GM12878 (cell line): ENCODE data around the gene CFAP97D2. TPM values are rescaled to one million over a fixed set of nuclear protein-coding genes. Genes with fewer than 3 reads are reported as not detected.
A peak's percentile ranks its signal among the peaks of the same experiment; 100 is the strongest.

Source experiments
- ATAC-seq: fragments of 200-7000 bp; cut with Tn5 transposase; 3 replicates; pipeline ENCODE4 v1.9.1; 2020; ENCODE audit warnings: mild to moderate bottlenecking, moderate library complexity
- Bru-seq: library from RNA; stranded (reverse); fragments of 400-500 nt; gene quantifications from one replicate; lab custom pipeline; 2021; lab: Mats Ljungman, UMichigan
- BruChase-seq, 2 experiments: library from RNA; stranded (reverse); fragments of 400-500 nt; gene quantifications; one replicate each; lab custom pipeline; 2021; lab: Mats Ljungman, UMichigan
- BruUV-seq: library from RNA; stranded (reverse); fragments of 400-500 nt; replicated peaks from 2 replicates; lab custom pipeline; 2021; lab: Mats Ljungman, UMichigan
- CTCF ChIA-PET: fragments of 300-600 bp; sonication (Branson Sonifier 250); formaldehyde crosslinking; extraction: SDS; loops from one replicate; lab custom pipeline; 2021; ENCODE audit warnings: inconsistent platforms; lab: Yijun Ruan, JAX
- POLR2A ChIA-PET: fragments of 350-600 bp; formaldehyde crosslinking; extraction: SDS; loops from one replicate; lab custom pipeline; 2021; ENCODE audit warnings: inconsistent platforms; lab: Charles Lee
- RAD21 ChIA-PET: fragments of 300-600 bp; sonication (Branson Sonifier 250); formaldehyde crosslinking; loops from one replicate; lab custom pipeline; 2023; ENCODE audit warnings: antibody characterized with exemption; ENCODE audit not compliant: unreplicated experiment; lab: Charles Lee
- SMC1A ChIA-PET: fragments of 300-600 bp; sonication (Branson Sonifier 250); formaldehyde crosslinking; loops from one replicate; lab custom pipeline; 2023; ENCODE audit not compliant: unreplicated experiment, uncharacterized antibody; lab: Charles Lee
- DNase-seq: peaks from one replicate; pipeline ENCODE4 v3.0.0-alpha.2; 2011; ENCODE audit warnings: low read depth, low spot score
- FAIRE-seq: peaks from 3 replicates; lab custom pipeline; 2011; peaks lifted over from hg19 to GRCh38; lab: Jason Lieb, UNC
- H2AFZ ChIP-seq: 2 replicates; pipeline ENCODE4 v1.6.0; 2011; ENCODE audit warnings: low read depth, low read length, control low read depth; ENCODE audit not compliant: control insufficient read depth
- H3K27ac ChIP-seq: 2 replicates; pipeline ENCODE4 v1.5.1; 2011; ENCODE audit warnings: control low read depth; ENCODE audit not compliant: control insufficient read depth, insufficient read depth
- H3K27me3 ChIP-seq, 2 experiments: replicated peaks in 1 of 2; 2 replicates each; pipeline versions ENCODE4 v1.6.0 to v1.6.1; 2011; ENCODE audit warnings: low read length in 1 of 2; ENCODE audit not compliant: control insufficient read depth in 2 of 2, insufficient read depth in 2 of 2
- H3K36me3 ChIP-seq, 2 experiments: 2 replicates each; pipeline ENCODE4 v1.5.1; 2011; ENCODE audit warnings: low read length in 1 of 2; ENCODE audit not compliant: control insufficient read depth in 2 of 2, insufficient read depth in 2 of 2
- H3K4me1 ChIP-seq: 2 replicates; pipeline ENCODE4 v1.6.1; 2011; ENCODE audit warnings: mild to moderate bottlenecking, low read length, moderate library complexity, mixed read lengths; ENCODE audit not compliant: control insufficient read depth, insufficient read depth
- H3K4me2 ChIP-seq: 2 replicates; pipeline ENCODE4 v1.6.0; 2011; ENCODE audit warnings: control low read depth; ENCODE audit not compliant: control insufficient read depth, insufficient read depth
- H3K4me3 ChIP-seq: fragments of 200-600 bp; sonication (generic); 2 replicates; pipeline ENCODE4 v1.5.1; 2016
- H3K79me2 ChIP-seq: 2 replicates; pipeline ENCODE4 v1.6.0; 2011; ENCODE audit warnings: low read length; ENCODE audit not compliant: control insufficient read depth, insufficient read depth
- H3K9ac ChIP-seq: 2 replicates; pipeline ENCODE4 v1.8.0; 2011; ENCODE audit warnings: low read length, control low read depth, mixed read lengths; ENCODE audit not compliant: control insufficient read depth, insufficient read depth
- H3K9me3 ChIP-seq: replicated peaks from 3 replicates; pipeline ENCODE4 v1.5.1; 2011; ENCODE audit warnings: mild to moderate bottlenecking, low read length; ENCODE audit not compliant: control insufficient read depth, insufficient read depth
- H4K20me1 ChIP-seq: 2 replicates; pipeline ENCODE4 v1.6.0; 2011; ENCODE audit not compliant: control insufficient read depth, insufficient read depth
- CBFB ChIP-seq: IDR thresholded peaks from 2 replicates; pipeline ENCODE4 v1.6.1; 2016; ENCODE audit warnings: antibody characterized with exemption, low read depth
- CHD2 ChIP-seq: IDR thresholded peaks from 2 replicates; pipeline ENCODE4 v1.6.1; 2011; ENCODE audit warnings: low read depth, low read length, improper control_type of control experiment, borderline replicate concordance
- CHD4 ChIP-seq: fragments of 200-600 bp; sonication (generic); IDR thresholded peaks from 2 replicates; pipeline ENCODE4 v1.6.1; 2016; ENCODE audit warnings: mild to moderate bottlenecking
- EGR1 ChIP-seq, 2 experiments: IDR thresholded peaks; 1 replicate in 1 of 2; 2 replicates in 1 of 2; pipeline ENCODE4 v1.6.1; 2011 to 2012; ENCODE audit warnings: low read depth in 2 of 2, low read length in 2 of 2, borderline replicate concordance in 1 of 2, mild to moderate bottlenecking in 1 of 2, moderate library complexity in 1 of 2
- ELK1 ChIP-seq: IDR thresholded peaks from 2 replicates; pipeline ENCODE4 v1.6.1; 2012; ENCODE audit warnings: low read depth, low read length, improper control_type of control experiment
- EP300 ChIP-seq, 2 experiments: fragments of 150-350 bp in 1 of 2; IDR thresholded peaks; 2 replicates each; pipeline ENCODE4 v1.6.1; 2011 to 2012; ENCODE audit warnings: low read depth in 2 of 2, low read length in 2 of 2, borderline replicate concordance in 1 of 2, improper control_type of control experiment in 1 of 2, inconsistent platforms in 1 of 2; ENCODE audit not compliant: control insufficient read depth in 1 of 2
- HDAC6 ChIP-seq: fragments of 200-600 bp; sonication (generic); IDR thresholded peaks from one replicate; pipeline ENCODE4 v1.8.0; 2017; ENCODE audit warnings: antibody characterized with exemption; ENCODE audit not compliant: unreplicated experiment
- MTA3 ChIP-seq: IDR thresholded peaks from 2 replicates; pipeline ENCODE4 v1.6.1; 2012; ENCODE audit warnings: low read length, inconsistent platforms, borderline replicate concordance
- NFYB ChIP-seq: IDR thresholded peaks from 2 replicates; pipeline ENCODE4 v1.6.1; 2011; ENCODE audit warnings: low read depth, mild to moderate bottlenecking, low read length, improper control_type of control experiment, moderate library complexity; ENCODE audit not compliant: insufficient read depth
- POLR2A ChIP-seq: IDR thresholded peaks from 2 replicates; pipeline ENCODE4 v1.6.1; 2011; ENCODE audit warnings: low read depth, mild to moderate bottlenecking, low read length
- POU2F2 ChIP-seq: IDR thresholded peaks from 3 replicates; pipeline ENCODE4 v1.6.1; 2011; ENCODE audit warnings: low read depth, mild to moderate bottlenecking, low read length, borderline replicate concordance
- SP1 ChIP-seq: IDR thresholded peaks from one replicate; pipeline ENCODE4 v1.6.1; 2011; ENCODE audit warnings: low read depth, low read length
- TAF1 ChIP-seq: IDR thresholded peaks from 2 replicates; pipeline ENCODE4 v1.6.1; 2011; ENCODE audit warnings: mild to moderate bottlenecking, low read depth, low read length, borderline replicate concordance
- TCF12 ChIP-seq: IDR thresholded peaks from 2 replicates; pipeline ENCODE4 v1.6.1; 2011; ENCODE audit warnings: low read depth, mild to moderate bottlenecking, low read length
- USF2 ChIP-seq: IDR thresholded peaks from 2 replicates; pipeline ENCODE4 v1.6.1; 2011; ENCODE audit warnings: low read depth, low read length, improper control_type of control experiment, borderline replicate concordance
- YY1 ChIP-seq: IDR thresholded peaks from 2 replicates; pipeline ENCODE4 v1.6.1; 2011; ENCODE audit warnings: low read depth, mild to moderate bottlenecking, low read length
- WGBS: methylation state at CpG from one replicate; pipeline ENCODE4 v1.1.6; 2016; ENCODE audit warnings: low lambda C conversion rate; ENCODE audit not compliant: insufficient replicate concordance, insufficient coverage; ENCODE audit errors: missing lambda C conversion rate; 5-methylcytosine and 5-hydroxymethylcytosine counted together
- in situ Hi-C: fragments of 300-500 bp; cut with MboI; formaldehyde crosslinking; loops from 9 replicates; pipeline ENCODE4 v1.14.3; 2018; ENCODE audit warnings: mixed read lengths
- intact Hi-C: fragments of 100-400 bp; cut with micrococcal nuclease; formaldehyde crosslinking; loops from one replicate; pipeline ENCODE4 v1.14.2; 2022; ENCODE audit not compliant: unreplicated experiment
- long read RNA-seq, 2 experiments: library from polyadenylated mRNA; unstranded; transcript quantifications; one replicate each; pipeline ENCODE4 v2.0.0, GENCODE V29; 2019 to 2020
- polyA minus RNA-seq, 3 experiments: library from RNA; depleted of rRNA, polyadenylated mRNA; stranded (reverse); fragments of >200 nt; gene quantifications; 2 replicates each; pipeline ENCODE4 v1.2.3, GENCODE V29; 2011
- polyA plus RNA-seq, 11 experiments: library from polyadenylated mRNA; depleted of rRNA in 4 of 11; unstranded in 6 of 11; stranded (reverse) in 5 of 11; fragments of >200 nt; fragmentation: Nextera tagmentation in 4 of 11; fragmentation: Illumina TruSeq in 1 of 11; extraction: Ambion mirVana in 4 of 11; extraction: Trizol in 1 of 11; gene quantifications; 1 replicate in 1 of 11; 2 replicates in 10 of 11; pipeline versions ENCODE4 v1.2.1 to v1.2.3, GENCODE V29; 2011 to 2016; ENCODE audit warnings: inconsistent platforms in 2 of 11, missing spikeins in 2 of 11, low read depth in 1 of 11
- total RNA-seq, 4 experiments: library from RNA; depleted of rRNA in 3 of 4; stranded (reverse); fragments of >200 nt in 3 of 4; fragmentation: Illumina TruSeq in 1 of 4; extraction: Trizol in 1 of 4; gene quantifications; 2 replicates each; pipeline versions ENCODE4 v1.2.1 to v1.2.3, GENCODE V29; 2013 to 2021
- TF ChIP-seq, protein P1 (sequence below): fragments of 450-650 bp; IDR thresholded peaks from 2 replicates; pipeline ENCODE4 v1.6.1; 2016; ENCODE audit warnings: mild to moderate bottlenecking
- TF ChIP-seq, protein P2 (sequence below): IDR thresholded peaks from 2 replicates; pipeline ENCODE4 v1.6.1; 2012; ENCODE audit warnings: low read depth, low read length, improper control_type of control experiment

CFAP97D2 gene
- not detected in 2 replicates for total RNA-seq (2013; cell fraction: nucleolus; rRNA removed)
- total RNA-seq (2014; rRNA removed) (not detected in 2 replicates), total RNA-seq (2014; rRNA removed; fragmentation: Illumina TruSeq; extraction: Trizol) (not detected in 2 replicates), total RNA-seq (2021) (not detected in 2 replicates), polyA plus RNA-seq (2011; rRNA removed) (not detected in 2 replicates), polyA plus RNA-seq (2014; fragmentation: Illumina TruSeq; extraction: Trizol) (not detected in 2 replicates), polyA plus RNA-seq (2014; fragmentation: Nextera tagmentation; extraction: Ambion mirVana) (not detected), polyA plus RNA-seq (2014; rRNA removed) (not detected in 2 replicates), polyA plus RNA-seq (2016; fragmentation: Nextera tagmentation; extraction: Ambion mirVana) (not detected), polyA minus RNA-seq (2011; rRNA and poly(A)+ RNA removed) (not detected in 2 replicates), Bru-seq, nascent RNA (percentile 1 among the genes with signal in this experiment), BruChase-seq, experiment 1, labeled RNA remaining after a 6-hour chase (percentile 8 among the genes with signal in this experiment), BruChase-seq, experiment 2, labeled RNA remaining after a 2-hour chase (percentile 0 among the genes with signal in this experiment)
- polyA plus RNA-seq (2011; ENCODE audit: low read depth), result not detected
- not detected in 2 replicates for polyA plus RNA-seq (2011; cell fraction: cytosol; rRNA removed)
- not detected in 2 replicates for polyA plus RNA-seq (2011; cell fraction: nucleus; rRNA removed)
- polyA plus RNA-seq (2012), result not detected in 2 replicates
- polyA minus RNA-seq (2011; cell fraction: cytosol; rRNA and poly(A)+ RNA removed), result not detected in 2 replicates
- polyA minus RNA-seq (2011; cell fraction: nucleus; rRNA and poly(A)+ RNA removed), result not detected in 2 replicates
- long read RNA-seq, experiment 1, result 0 reads
- long read RNA-seq, experiment 2, result 0 reads

GRCh38 chr13:114179087-114179658 lies at the start of gene CFAP97D2:
CFAP97D2 (plus strand) TSS chr13:114179257; CDS start chr13:114179331, 74 bp downstream.
- in situ Hi-C loops, result no loop called here
- no peak for DNase-seq
- no peaks in the 10 kb centered on the region for H3K79me2 ChIP-seq
- ChIA-PET POLR2A (no interaction called here), SMC1A (no interaction called here), RAD21 (no interaction called here), CTCF (no interaction called here)
- no TSS peak for BruUV-seq
- no peak within 1 kb of the TSS for H3K27ac ChIP-seq
- no peak for ATAC-seq
- no peak within 1 kb of the TSS for H3K4me3 ChIP-seq
- 19% methylated on average over 13 of the region's 13 CpGs for WGBS
- H3K4me1 ChIP-seq, result no peaks in the 10 kb centered on the region
- no peak within 1 kb of the TSS for H3K9ac ChIP-seq
- H3K36me3 ChIP-seq, result no peaks in the 10 kb centered on the region
- no peak within 1 kb of the TSS for H2AFZ ChIP-seq
- no peak within 1 kb of the TSS for H3K4me2 ChIP-seq
- no peak for FAIRE-seq
- H4K20me1 ChIP-seq, result no peaks in the 10 kb centered on the region
- peaks cover 6% of the 10 kb centered on the region; the same call in 1 of the 3 replicates for H3K9me3 ChIP-seq
- peaks cover 0 to 3% of the 10 kb centered on the region in 2 experiments; a peak in 1 of 4 replicates for H3K27me3 ChIP-seq
- intact Hi-C loops, result no loop called here
- TF ChIP-seq HDAC6 (no peak), EGR1 (IDR thresholded peaks at IDR 0.05; ENCODE audit: borderline replicate concordance in 1 of 2, low read depth in 2 of 2, low read length in 2 of 2) (no peak), TCF12 (no peak), YY1 (no peak), POLR2A (no peak), NFYB (no peak), ELK1 (no peak), USF2 (no peak), EP300 (IDR thresholded peaks at IDR 0.05; ENCODE audit: borderline replicate concordance in 1 of 2, control insufficient read depth in 1 of 2, low read depth in 2 of 2, low read length in 2 of 2) (no peak), MTA3 (no peak), POU2F2 (no peak), SP1 (no peak), TAF1 (no peak), CBFB (no peak), CHD2 (no peak), CHD4 (no peak)
- TF ChIP-seq, protein P1, sequence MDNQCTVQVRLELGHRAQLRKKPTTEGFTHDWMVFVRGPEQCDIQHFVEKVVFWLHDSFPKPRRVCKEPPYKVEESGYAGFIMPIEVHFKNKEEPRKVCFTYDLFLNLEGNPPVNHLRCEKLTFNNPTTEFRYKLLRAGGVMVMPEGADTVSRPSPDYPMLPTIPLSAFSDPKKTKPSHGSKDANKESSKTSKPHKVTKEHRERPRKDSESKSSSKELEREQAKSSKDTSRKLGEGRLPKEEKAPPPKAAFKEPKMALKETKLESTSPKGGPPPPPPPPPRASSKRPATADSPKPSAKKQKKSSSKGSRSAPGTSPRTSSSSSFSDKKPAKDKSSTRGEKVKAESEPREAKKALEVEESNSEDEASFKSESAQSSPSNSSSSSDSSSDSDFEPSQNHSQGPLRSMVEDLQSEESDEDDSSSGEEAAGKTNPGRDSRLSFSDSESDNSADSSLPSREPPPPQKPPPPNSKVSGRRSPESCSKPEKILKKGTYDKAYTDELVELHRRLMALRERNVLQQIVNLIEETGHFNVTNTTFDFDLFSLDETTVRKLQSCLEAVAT, result no peak
- TF ChIP-seq, protein P2, sequence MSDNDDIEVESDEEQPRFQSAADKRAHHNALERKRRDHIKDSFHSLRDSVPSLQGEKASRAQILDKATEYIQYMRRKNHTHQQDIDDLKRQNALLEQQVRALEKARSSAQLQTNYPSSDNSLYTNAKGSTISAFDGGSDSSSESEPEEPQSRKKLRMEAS, result no peak
